B cell (primary cell): ENCODE results near the gene LHPP. TPM values are rescaled to one million over a fixed set of nuclear protein-coding genes. Genes with fewer than 3 reads are reported as not detected.

Experiments
- ATAC-seq: fragments of 200-7000 bp; cut with Tn5 transposase; one replicate; pipeline ENCODE4 v1.10.0; 2021; ENCODE audit warnings: low read depth, mild to moderate bottlenecking, moderate number of reproducible peaks, moderate library complexity
- CTCF ChIA-PET: fragments of 350-600 bp; sonication (Branson Sonifier 250); formaldehyde crosslinking; loops from one replicate; lab custom pipeline; 2021; ENCODE audit warnings: antibody characterized with exemption, inconsistent platforms; lab: Charles Lee
- POLR2A ChIA-PET: fragments of 350-600 bp; sonication (Branson Sonifier 250); formaldehyde crosslinking; loops from one replicate; lab custom pipeline; 2021; ENCODE audit warnings: antibody characterized with exemption; lab: Charles Lee
- DNase-seq: peaks from one replicate; pipeline ENCODE4 v3.0.0; 2013
- H2AFZ ChIP-seq: 2 replicates; pipeline ENCODE4 v1.6.1; 2012; ENCODE audit warnings: mild to moderate bottlenecking, low read depth, low read length; ENCODE audit not compliant: insufficient read depth, poor library complexity, severe bottlenecking
- H3K27ac ChIP-seq, 2 donors: 1 replicate in 1 of 2; 2 replicates in 1 of 2; pipeline ENCODE4 v1.5.1; 2012 to 2013; ENCODE audit warnings: low read length in 2 of 2, mild to moderate bottlenecking in 2 of 2, moderate library complexity in 1 of 2
- H3K27me3 ChIP-seq, 4 experiments: fragments of 200-600 bp in 1 of 4; sonication (generic) in 1 of 4; replicated peaks in 1 of 4; 1 replicate in 2 of 4; 2 replicates in 2 of 4; pipeline versions ENCODE4 v1.6.1 to v1.7.0; 2013 to 2016; ENCODE audit warnings: low read length in 3 of 4, mild to moderate bottlenecking in 2 of 4, mixed read lengths in 1 of 4, moderate library complexity in 1 of 4; ENCODE audit not compliant: insufficient read depth in 4 of 4, control insufficient read depth in 3 of 4; ENCODE audit errors: control extremely low read depth in 1 of 4
- H3K36me3 ChIP-seq, 2 experiments: replicated peaks in 1 of 2; 1 replicate in 1 of 2; 2 replicates in 1 of 2; pipeline versions ENCODE4 v1.6.1 to v1.7.1; 2013; ENCODE audit warnings: low read length in 1 of 2; ENCODE audit not compliant: insufficient read depth in 2 of 2, control insufficient read depth in 1 of 2; ENCODE audit errors: control extremely low read depth in 1 of 2, extremely low read depth in 1 of 2
- H3K4me1 ChIP-seq, 2 donors: fragments of 200-600 bp in 1 of 2; sonication (generic) in 1 of 2; 1 replicate in 1 of 2; 2 replicates in 1 of 2; pipeline versions ENCODE4 v1.5.1 to v1.6.1; 2013 to 2017; ENCODE audit warnings: low read length in 2 of 2; ENCODE audit not compliant: control insufficient read depth in 2 of 2, insufficient read depth in 2 of 2
- H3K4me2 ChIP-seq: replicated peaks from 2 replicates; pipeline ENCODE3; 2012; ENCODE audit warnings: mild to moderate bottlenecking, low read depth, low read length; ENCODE audit not compliant: poor library complexity, severe bottlenecking
- H3K4me3 ChIP-seq, 5 experiments: fragments of 200-600 bp in 1 of 5; sonication (generic) in 1 of 5; 1 replicate in 3 of 5; 2 replicates in 2 of 5; pipeline versions ENCODE4 v1.5.1 to v1.7.0; 2011 to 2016; ENCODE audit warnings: low read length in 4 of 5, mild to moderate bottlenecking in 4 of 5, low read depth in 2 of 5, control low read depth in 1 of 5, moderate library complexity in 1 of 5; ENCODE audit not compliant: insufficient read depth in 1 of 5; ENCODE audit errors: control extremely low read depth in 1 of 5, extremely low read depth in 1 of 5
- H3K79me2 ChIP-seq: fragments of 200-600 bp; sonication (generic); one replicate; pipeline ENCODE4 v1.6.0; 2016; ENCODE audit warnings: low read length; ENCODE audit not compliant: control insufficient read depth, insufficient read depth
- H3K9ac ChIP-seq: fragments of 200-600 bp; sonication (generic); 2 replicates; pipeline ENCODE4 v1.6.1; 2017; ENCODE audit warnings: mild to moderate bottlenecking, low read length, moderate library complexity
- H3K9me3 ChIP-seq, 3 donors: one replicate each; pipeline versions ENCODE4 v1.6.1 to v1.7.1; 2013; ENCODE audit warnings: low read length in 2 of 3; ENCODE audit not compliant: control insufficient read depth in 2 of 3, insufficient read depth in 1 of 3; ENCODE audit errors: control extremely low read depth in 1 of 3
- H4K20me1 ChIP-seq: 2 replicates; pipeline ENCODE4 v1.6.0; 2012; ENCODE audit warnings: mild to moderate bottlenecking, low read length; ENCODE audit not compliant: insufficient read depth, control insufficient read depth, poor library complexity, severe bottlenecking
- H3K27ac Mint-ChIP-seq: one replicate; pipeline ENCODE4 v1.8.0; 2021; ENCODE audit warnings: mixed read lengths
- H3K27me3 Mint-ChIP-seq: one replicate; pipeline ENCODE4 v1.8.0; 2021; ENCODE audit warnings: mixed read lengths
- H3K4me1 Mint-ChIP-seq: one replicate; pipeline ENCODE4 v1.8.0; 2021; ENCODE audit warnings: mixed read lengths
- H3K4me3 Mint-ChIP-seq: one replicate; pipeline ENCODE4 v1.8.0; 2021; ENCODE audit warnings: mixed read lengths
- H3K9me3 Mint-ChIP-seq: one replicate; pipeline ENCODE4 v1.8.0; 2022; ENCODE audit warnings: mixed read lengths; ENCODE audit not compliant: insufficient read depth
- CTCF ChIP-seq: fragments of 200-600 bp; IDR thresholded peaks from one replicate; pipeline ENCODE4 v1.8.0; 2022; ENCODE audit warnings: antibody characterized with exemption, mild to moderate bottlenecking
- EZH2 ChIP-seq: IDR thresholded peaks from 2 replicates; pipeline ENCODE4 v1.6.1; 2012; ENCODE audit warnings: borderline replicate concordance, low read depth, mild to moderate bottlenecking, moderate library complexity, low read length; ENCODE audit not compliant: insufficient read depth, poor library complexity, severe bottlenecking
- WGBS: methylation state at CpG from one replicate; pipeline ENCODE4 v1.1.5; 2013; ENCODE audit warnings: missing lambda C conversion rate; ENCODE audit not compliant: insufficient coverage; 5-methylcytosine and 5-hydroxymethylcytosine counted together
- intact Hi-C: fragments of 100-400 bp; cut with micrococcal nuclease; formaldehyde crosslinking; loops from one replicate; pipeline ENCODE4 v1.10.0; 2022
- polyA plus RNA-seq: library from polyadenylated mRNA; depleted of rRNA; stranded (reverse); fragments of >200 nt; gene quantifications from 2 replicates; pipeline ENCODE4 v1.2.3, GENCODE V29; 2012
- total RNA-seq, 2 donors: library from RNA; stranded (reverse); fragments of 120-200 nt in 1 of 2; gene quantifications; 1 replicate in 1 of 2; 2 replicates in 1 of 2; pipeline versions ENCODE4 v1.2.3 to v1.2.4, GENCODE V29; 2013 to 2022

LHPP gene
- total and polyA plus RNA-seq, 2 donors (not counting 1 experiment from before 2014, with no cell fraction given) = 60.2 to 83.5 TPM

- peaks cover 12 to 23% of the 10 kb centered on the region in 2 donors for H3K4me1 ChIP-seq
- H2AFZ ChIP-seq = no peak overlapping the region
- H3K27ac ChIP-seq = no peak overlapping the region
- no peaks in the 10 kb centered on the region for H4K20me1 ChIP-seq
- no peaks in the 10 kb centered on the region for H3K36me3 ChIP-seq
- intact Hi-C loops = loop anchor here (5.0 to 10.0 kb wide), 4 partner anchors 155 to 1305 kb away; partner anchors contain the start of genes ABRAXAS2 and BUB3
- H3K4me3 ChIP-seq = no peak overlapping the region
- POLR2A ChIA-PET = interaction anchor here (0.6 kb wide), 1 partner anchor 44 kb away, joined by 4 read pairs; no protein-coding TSS in a partner anchor
- Mint-ChIP-seq H3K27ac (no peak overlapping the region), H3K9me3 (no peaks in the 10 kb centered on the region), H3K4me1 (peaks cover 19% of the 10 kb centered on the region), H3K27me3 (peaks cover 16% of the 10 kb centered on the region), H3K4me3 (peak overlapping the region; percentile 21)
- peaks cover 23% of the 10 kb centered on the region for H3K79me2 ChIP-seq
- TF ChIP-seq EZH2 = no peak
- TF ChIP-seq CTCF = no peak
- H3K27me3 ChIP-seq = peaks cover 0 to 17% (median 4%) of the 10 kb centered on the region in 4 experiments
- no peak overlapping the region for H3K4me2 ChIP-seq
- no peak for ATAC-seq
- no peak overlapping the region for H3K9ac ChIP-seq
- no peaks in the 10 kb centered on the region for H3K9me3 ChIP-seq
- WGBS = 89% methylated on average over 3 of the region's 5 CpGs
- DNase-seq = no peak
- CTCF ChIA-PET = no interaction called here
These were observed 1.5 kb upstream of the LHPP start for GRCh38 chr10:124460144-124460543.

GRCh38 chr10:124462348-124462695 is 699 bp downstream of the LHPP start:
- WGBS = 69% methylated on average over 4 of the region's 8 CpGs

More at GRCh38 chr10:124462348-124462695, 699 bp downstream of the LHPP start:
- no peaks in the 10 kb centered on the region for H4K20me1 ChIP-seq
- no peaks in the 10 kb centered on the region for H3K36me3 ChIP-seq
- H3K9me3 ChIP-seq = no peaks in the 10 kb centered on the region
- Mint-ChIP-seq H3K9me3 (no peaks in the 10 kb centered on the region), H3K4me3 (peak overlapping the region; percentile 97), H3K27me3 (peaks cover 7% of the 10 kb centered on the region), H3K27ac (peak overlapping the region; percentile 93), H3K4me1 (peaks cover 32% of the 10 kb centered on the region)
- CTCF ChIA-PET = interaction anchor here (0.6 to 1.7 kb wide), 4 partner anchors 19 to 283 kb away, joined by 3 to 5 read pairs (median 4); partner anchors contain the start of gene OAT
- H3K4me2 ChIP-seq = peak overlapping the region; percentile 95
- ATAC-seq (no peak), DNase-seq (no peak)
- no peaks in the 10 kb centered on the region for H3K27me3 ChIP-seq
- intact Hi-C loops = loop anchor here (1.0 to 10.0 kb wide), 6 partner anchors 43 to 1308 kb away; partner anchors contain the start of genes ABRAXAS2 and BUB3
- peaks cover 41% of the 10 kb centered on the region for H3K79me2 ChIP-seq
- peak overlapping the region in 4 of 5 experiments; percentile 43 to 71 (median 65) for H3K4me3 ChIP-seq
- peak overlapping the region; percentile 74 for H3K9ac ChIP-seq
- peak overlapping the region; percentile 96 for H2AFZ ChIP-seq
- no peak for TF ChIP-seq CTCF
- no peak for TF ChIP-seq EZH2
- POLR2A ChIA-PET = no interaction called here
- peak overlapping the region in 1 of 2 donors; percentile 70 for H3K27ac ChIP-seq
- peaks cover 23 to 35% of the 10 kb centered on the region in 2 donors for H3K4me1 ChIP-seq
